Measurements from ENCODE around the gene UNC80.

- no peak for TF ChIP-seq EZH2 (IDR thresholded peaks at IDR 0.05; ENCODE audit: borderline replicate concordance, insufficient read depth, low read depth, low read length, poor library complexity, severe bottlenecking)
- no peak for TF ChIP-seq CTCF (IDR thresholded peaks at IDR 0.05)
Measured at GRCh38 chr2:209757163-209757562, 14.5 kb upstream of the UNC80 start.

Data from B cell (primary cell).